HEK293 (cell line): ENCODE data around the gene GNAQ.

Experiments used
- CTCF ChIA-PET: fragments of 350-600 bp; formaldehyde crosslinking; extraction: SDS; loops from one replicate; lab custom pipeline; 2021; ENCODE audit warnings: antibody characterized with exemption; lab: Yijun Ruan, JAX
- POLR2A ChIA-PET: fragments of 300-600 bp; formaldehyde crosslinking; extraction: SDS; loops from one replicate; lab custom pipeline; 2020; ENCODE audit warnings: antibody characterized with exemption, inconsistent platforms; lab: Yijun Ruan, JAX
- H3K27ac ChIP-seq: fragments of 200-500 bp; sonication (Bioruptor generic); 2 replicates; pipeline ENCODE4 v1.5.1; 2014; ENCODE audit warnings: low read depth, low read length, control low read depth, inconsistent platforms; ENCODE audit errors: extremely low read depth
- H3K36me3 ChIP-seq, 2 experiments: fragments of 200-500 bp in 1 of 2; sonication (Bioruptor generic) in 1 of 2; 1 replicate in 1 of 2; 2 replicates in 1 of 2; pipeline ENCODE4 v1.5.1; 2014 to 2017; ENCODE audit warnings: inconsistent platforms in 2 of 2, low read length in 2 of 2; ENCODE audit not compliant: control insufficient read depth in 2 of 2, insufficient read depth in 1 of 2
- H3K4me1 ChIP-seq: fragments of 200-500 bp; sonication (Bioruptor generic); 2 replicates; pipeline ENCODE4 v1.5.1; 2014; ENCODE audit warnings: mild to moderate bottlenecking, low read length, inconsistent platforms; ENCODE audit not compliant: control insufficient read depth, insufficient read depth
- H3K4me3 ChIP-seq: 2 replicates; pipeline ENCODE4 v1.5.1; 2011; ENCODE audit warnings: low read depth, mild to moderate bottlenecking, control low read depth, low read length, moderate library complexity
- H3K9me3 ChIP-seq: fragments of 200-500 bp; sonication (Bioruptor generic); 2 replicates; pipeline ENCODE4 v1.5.1; 2014; ENCODE audit warnings: low read depth, low read length, inconsistent platforms; ENCODE audit not compliant: control insufficient read depth, insufficient read depth
- FEZF1 ChIP-seq: fragments of 450-650 bp; formaldehyde crosslinking; IDR thresholded peaks from 2 replicates; pipeline ENCODE4 v1.5.1; 2016; ENCODE audit warnings: missing biosample characterization, missing genetic modification characterization
- GLIS1 ChIP-seq: fragments of 450-650 bp; formaldehyde crosslinking; IDR thresholded peaks from 2 replicates; pipeline ENCODE4 v1.5.1; 2016; ENCODE audit warnings: missing biosample characterization, missing genetic modification characterization
- MEIS1 ChIP-seq: sonication (generic); formaldehyde crosslinking; IDR thresholded peaks from 2 replicates; pipeline ENCODE4 v1.8.1; 2022; ENCODE audit warnings: missing genetic modification reagents, mild to moderate bottlenecking, borderline replicate concordance
- SP7 ChIP-seq: fragments of 450-650 bp; formaldehyde crosslinking; IDR thresholded peaks from 2 replicates; pipeline ENCODE4 v1.5.1; 2016; ENCODE audit warnings: missing biosample characterization, missing genetic modification characterization
- WT1 ChIP-seq: fragments of 450-650 bp; formaldehyde crosslinking; IDR thresholded peaks from 2 replicates; pipeline ENCODE4 v1.5.1; 2016; ENCODE audit warnings: missing biosample characterization, missing genetic modification characterization
- ZFHX2 ChIP-seq: fragments of 450-650 bp; formaldehyde crosslinking; conservative IDR thresholded peaks from 2 replicates; pipeline ENCODE4 v1.5.1; 2016; ENCODE audit warnings: missing biosample characterization, missing genetic modification characterization
- ZNF292 ChIP-seq: fragments of 450-650 bp; formaldehyde crosslinking; IDR thresholded peaks from 2 replicates; pipeline ENCODE4 v1.5.1; 2016; ENCODE audit warnings: low read depth, missing biosample characterization, missing genetic modification characterization, borderline replicate concordance
- ZNF341 ChIP-seq: fragments of 450-650 bp; formaldehyde crosslinking; IDR thresholded peaks from 2 replicates; pipeline ENCODE4; 2016; ENCODE audit warnings: low read depth, missing biosample characterization, missing genetic modification characterization
- ZNF394 ChIP-seq: fragments of 450-650 bp; formaldehyde crosslinking; IDR thresholded peaks from 2 replicates; pipeline ENCODE4 v1.5.1; 2016; ENCODE audit warnings: missing biosample characterization, missing genetic modification characterization, mild to moderate bottlenecking, moderate library complexity, borderline replicate concordance
- ZNF555 ChIP-seq: fragments of 450-650 bp; formaldehyde crosslinking; conservative IDR thresholded peaks from 2 replicates; pipeline ENCODE4 v1.5.1; 2017; ENCODE audit warnings: missing biosample characterization, mild to moderate bottlenecking, missing genetic modification characterization, inconsistent platforms
- ZNF596 ChIP-seq: fragments of 450-650 bp; IDR thresholded peaks from 2 replicates; pipeline ENCODE4 v1.5.0; 2018; ENCODE audit warnings: missing biosample characterization, mild to moderate bottlenecking, missing genetic modification characterization, moderate library complexity
- ZNF654 ChIP-seq: fragments of 450-650 bp; formaldehyde crosslinking; IDR thresholded peaks from 2 replicates; pipeline ENCODE4 v1.5.1; 2016; ENCODE audit warnings: low read depth, missing biosample characterization, missing genetic modification characterization
- ZNF747 ChIP-seq: fragments of 450-650 bp; formaldehyde crosslinking; IDR thresholded peaks from 2 replicates; pipeline ENCODE4 v1.5.1; 2016; ENCODE audit warnings: missing biosample characterization, missing genetic modification characterization
- ZNF76 ChIP-seq: fragments of 450-650 bp; formaldehyde crosslinking; IDR thresholded peaks from 2 replicates; pipeline ENCODE4; 2016; ENCODE audit warnings: low read depth, missing biosample characterization, missing genetic modification characterization, borderline replicate concordance
- TF ChIP-seq, protein P1 (sequence below): fragments of 450-650 bp; formaldehyde crosslinking; IDR thresholded peaks from 2 replicates; pipeline ENCODE4 v1.5.1; 2016; ENCODE audit warnings: missing biosample characterization, missing genetic modification characterization
- TF ChIP-seq, protein P2 (sequence below): fragments of 450-650 bp; formaldehyde crosslinking; IDR thresholded peaks from 2 replicates; pipeline ENCODE4 v1.5.1; 2016; ENCODE audit warnings: missing biosample characterization, missing genetic modification characterization
- TF ChIP-seq, protein P3 (sequence below): fragments of 450-650 bp; formaldehyde crosslinking; IDR thresholded peaks from 2 replicates; pipeline ENCODE4 v1.5.1; 2017; ENCODE audit warnings: missing biosample characterization, missing genetic modification characterization

GNAQ gene

DNA sequence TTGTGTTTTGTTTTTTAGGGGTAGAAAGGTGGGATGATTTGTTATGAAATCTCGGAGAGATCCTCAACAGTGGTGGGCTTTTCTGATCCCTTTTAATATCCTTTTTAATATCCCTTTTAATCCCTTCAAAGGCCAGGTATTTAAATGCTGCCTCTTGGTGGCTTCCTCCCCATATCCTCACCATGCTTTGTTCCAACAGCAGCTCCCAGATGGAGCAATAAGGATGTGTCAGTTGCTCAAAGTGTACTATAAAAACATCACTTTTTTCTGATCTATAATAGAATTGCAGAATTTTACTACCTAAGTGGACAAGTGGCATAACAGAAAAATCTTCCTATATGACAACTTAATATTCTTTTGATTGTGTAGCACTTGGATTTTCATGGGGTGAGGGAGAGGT lies 160.1 kb downstream of the GNAQ start:
- Histone ChIP-seq H3K4me1 (peaks cover 1% of the 10 kb centered on the region; the same call in 1 of the 2 replicates), H3K27ac (no peak overlapping the region), H3K9me3 (no peaks in the 10 kb centered on the region), H3K4me3 (no peak overlapping the region), H3K36me3 (no peaks in the 10 kb centered on the region)
- TF ChIP-seq ZNF747 (tag by site-specific recombination), result no peak
- TF ChIP-seq, protein P1, sequence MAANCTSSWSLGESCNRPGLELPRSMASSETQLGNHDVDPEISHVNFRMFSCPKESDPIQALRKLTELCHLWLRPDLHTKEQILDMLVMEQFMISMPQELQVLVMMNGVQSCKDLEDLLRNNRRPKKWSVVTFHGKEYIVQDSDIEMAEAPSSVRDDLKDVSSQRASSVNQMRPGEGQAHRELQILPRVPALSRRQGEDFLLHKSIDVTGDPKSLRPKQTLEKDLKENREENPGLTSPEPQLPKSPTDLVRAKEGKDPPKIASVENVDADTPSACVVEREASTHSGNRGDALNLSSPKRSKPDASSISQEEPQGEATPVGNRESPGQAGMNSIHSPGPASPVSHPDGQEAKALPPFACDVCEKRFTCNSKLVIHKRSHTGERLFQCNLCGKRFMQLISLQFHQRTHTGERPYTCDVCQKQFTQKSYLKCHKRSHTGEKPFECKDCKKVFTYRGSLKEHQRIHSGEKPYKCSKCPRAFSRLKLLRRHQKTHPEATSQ (tag by site-specific recombination), result no peak
- no peak for TF ChIP-seq GLIS1 (tag by site-specific recombination)
- TF ChIP-seq, protein P2, sequence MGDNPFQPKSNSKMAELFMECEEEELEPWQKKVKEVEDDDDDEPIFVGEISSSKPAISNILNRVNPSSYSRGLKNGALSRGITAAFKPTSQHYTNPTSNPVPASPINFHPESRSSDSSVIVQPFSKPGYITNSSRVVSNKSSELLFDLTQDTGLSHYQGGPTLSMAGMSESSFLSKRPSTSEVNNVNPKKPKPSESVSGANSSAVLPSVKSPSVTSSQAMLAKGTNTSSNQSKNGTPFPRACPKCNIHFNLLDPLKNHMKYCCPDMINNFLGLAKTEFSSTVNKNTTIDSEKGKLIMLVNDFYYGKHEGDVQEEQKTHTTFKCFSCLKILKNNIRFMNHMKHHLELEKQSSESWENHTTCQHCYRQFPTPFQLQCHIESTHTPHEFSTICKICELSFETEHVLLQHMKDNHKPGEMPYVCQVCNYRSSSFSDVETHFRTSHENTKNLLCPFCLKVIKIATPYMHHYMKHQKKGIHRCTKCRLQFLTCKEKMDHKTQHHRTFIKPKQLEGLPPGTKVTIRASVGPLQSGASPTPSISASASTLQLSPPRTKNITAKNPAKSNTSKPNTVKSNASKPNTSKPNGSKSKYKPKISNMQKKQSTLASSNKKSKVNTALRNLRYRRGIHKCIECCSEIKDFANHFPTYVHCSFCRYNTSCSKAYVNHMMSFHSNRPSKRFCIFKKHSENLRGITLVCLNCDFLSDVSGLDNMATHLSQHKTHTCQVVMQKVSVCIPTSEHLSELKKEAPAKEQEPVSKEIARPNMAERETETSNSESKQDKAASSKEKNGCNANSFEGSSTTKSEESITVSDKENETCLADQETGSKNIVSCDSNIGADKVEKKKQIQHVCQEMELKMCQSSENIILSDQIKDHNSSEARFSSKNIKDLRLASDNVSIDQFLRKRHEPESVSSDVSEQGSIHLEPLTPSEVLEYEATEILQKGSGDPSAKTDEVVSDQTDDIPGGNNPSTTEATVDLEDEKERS (tag by site-specific recombination), result no peak
- POLR2A ChIA-PET, result no interaction called here
- CTCF ChIA-PET, result no interaction called here

DNA sequence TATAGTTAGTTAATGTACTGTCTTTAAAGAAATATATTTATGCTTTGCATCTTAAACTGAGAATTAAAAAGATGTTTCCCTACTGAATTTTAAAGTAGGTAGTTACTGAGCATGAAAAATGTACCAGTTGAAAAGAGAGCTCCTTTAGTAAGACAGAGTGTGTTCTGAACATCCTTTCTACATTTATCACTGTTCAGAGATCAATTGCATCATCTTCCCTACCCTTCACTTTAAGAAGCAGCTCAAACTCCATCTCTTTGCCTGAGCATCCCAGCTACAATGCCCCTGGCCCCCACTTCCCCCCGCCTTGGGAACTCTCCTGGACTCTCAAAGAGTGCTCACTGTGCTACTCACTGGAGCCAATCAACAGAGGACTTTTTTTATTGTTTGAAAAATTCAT lies 164.7 kb downstream of the GNAQ start:
- CTCF ChIA-PET, result no interaction called here
- no peak overlapping the region for H3K4me3 ChIP-seq
- TF ChIP-seq WT1 (tag by site-specific recombination), result no peak
- TF ChIP-seq MEIS1, result no peak
- TF ChIP-seq FEZF1, result no peak
- TF ChIP-seq ZNF292, result no peak
- TF ChIP-seq, protein P3, sequence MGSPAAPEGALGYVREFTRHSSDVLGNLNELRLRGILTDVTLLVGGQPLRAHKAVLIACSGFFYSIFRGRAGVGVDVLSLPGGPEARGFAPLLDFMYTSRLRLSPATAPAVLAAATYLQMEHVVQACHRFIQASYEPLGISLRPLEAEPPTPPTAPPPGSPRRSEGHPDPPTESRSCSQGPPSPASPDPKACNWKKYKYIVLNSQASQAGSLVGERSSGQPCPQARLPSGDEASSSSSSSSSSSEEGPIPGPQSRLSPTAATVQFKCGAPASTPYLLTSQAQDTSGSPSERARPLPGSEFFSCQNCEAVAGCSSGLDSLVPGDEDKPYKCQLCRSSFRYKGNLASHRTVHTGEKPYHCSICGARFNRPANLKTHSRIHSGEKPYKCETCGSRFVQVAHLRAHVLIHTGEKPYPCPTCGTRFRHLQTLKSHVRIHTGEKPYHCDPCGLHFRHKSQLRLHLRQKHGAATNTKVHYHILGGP (tag by site-specific recombination), result no peak
- no peak for TF ChIP-seq SP7 (tag by site-specific recombination)
- no peak for TF ChIP-seq ZNF596 (tag by site-specific recombination)
- TF ChIP-seq, protein P2 (tag by site-specific recombination), result no peak
- TF ChIP-seq ZNF394 (tag by site-specific recombination), result no peak
- TF ChIP-seq ZNF654, result no peak
- no peak for TF ChIP-seq ZNF341
- no peak for TF ChIP-seq ZNF555 (tag by site-specific recombination)
- TF ChIP-seq ZNF76, result no peak
- no peak for TF ChIP-seq ZFHX2
- TF ChIP-seq, all 188 proteins: peak for 0
- Histone ChIP-seq H3K9me3 (no peaks in the 10 kb centered on the region), H3K36me3 (peaks cover 0 to 5% of the 10 kb centered on the region in 2 experiments; a peak in 1 of 3 replicates), H3K27ac (no peak overlapping the region), H3K4me1 (no peaks in the 10 kb centered on the region)
- POLR2A ChIA-PET, result no interaction called here
